NCI-H774 (cell line): ENCODE data around the gene CACNG5.

Experiments used
- DNase-seq: peaks from one replicate; lab custom pipeline; 2025; lab: John Stamatoyannopoulos, UW

Gene CACNG5

DNA sequence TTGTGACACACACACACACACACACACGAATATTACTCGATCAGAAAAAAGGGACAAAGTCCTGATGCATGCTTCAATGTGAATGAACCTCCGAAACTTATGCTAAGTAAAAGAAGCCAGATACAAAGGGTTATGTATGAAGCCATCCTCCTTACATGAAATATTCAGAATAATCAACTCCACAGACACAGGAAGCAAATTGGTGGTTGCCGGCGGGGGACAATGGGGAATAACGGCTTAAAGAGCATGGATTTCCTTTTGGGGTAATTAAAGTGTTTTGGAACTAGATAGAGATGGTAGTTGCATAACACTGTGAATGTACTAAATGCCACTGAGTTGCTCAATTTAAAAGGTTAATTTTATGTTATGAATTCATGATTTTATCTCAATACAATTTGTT lies 8.1 kb upstream of the CACNG5 start:
- no peak for DNase-seq

DNA sequence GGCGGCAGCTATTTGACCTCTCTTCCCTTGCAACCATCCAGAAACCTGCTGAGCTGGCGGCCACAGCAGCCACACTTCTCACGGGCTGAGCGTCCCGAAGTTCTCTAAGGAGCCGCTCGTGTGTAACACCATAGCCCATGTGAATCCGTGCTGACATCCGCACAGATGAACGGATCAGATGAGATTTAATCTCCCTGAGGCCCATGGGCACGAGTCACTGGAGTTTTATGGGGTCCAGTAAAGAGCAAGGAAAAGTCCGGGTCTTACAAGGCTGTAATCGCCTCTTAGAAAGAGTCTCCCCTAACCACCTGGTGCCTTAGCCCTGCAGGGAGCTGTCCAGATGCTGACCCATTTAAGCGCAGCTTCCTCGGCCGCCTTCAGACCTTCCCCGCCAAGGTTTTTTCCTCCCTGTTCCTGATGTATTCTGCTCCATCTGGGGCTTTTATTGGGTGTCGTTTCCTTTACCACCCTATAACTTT lies 5.5 kb upstream of the CACNG5 start:
- DNase-seq = no peak

- DNase-seq = no peak
Measured at GRCh38 chr17:66829883-66830282, 5.0 kb upstream of the CACNG5 start.

- DNase-seq = no peak
Measured at GRCh38 chr17:66830451-66830850, 4.5 kb upstream of the CACNG5 start.

DNA sequence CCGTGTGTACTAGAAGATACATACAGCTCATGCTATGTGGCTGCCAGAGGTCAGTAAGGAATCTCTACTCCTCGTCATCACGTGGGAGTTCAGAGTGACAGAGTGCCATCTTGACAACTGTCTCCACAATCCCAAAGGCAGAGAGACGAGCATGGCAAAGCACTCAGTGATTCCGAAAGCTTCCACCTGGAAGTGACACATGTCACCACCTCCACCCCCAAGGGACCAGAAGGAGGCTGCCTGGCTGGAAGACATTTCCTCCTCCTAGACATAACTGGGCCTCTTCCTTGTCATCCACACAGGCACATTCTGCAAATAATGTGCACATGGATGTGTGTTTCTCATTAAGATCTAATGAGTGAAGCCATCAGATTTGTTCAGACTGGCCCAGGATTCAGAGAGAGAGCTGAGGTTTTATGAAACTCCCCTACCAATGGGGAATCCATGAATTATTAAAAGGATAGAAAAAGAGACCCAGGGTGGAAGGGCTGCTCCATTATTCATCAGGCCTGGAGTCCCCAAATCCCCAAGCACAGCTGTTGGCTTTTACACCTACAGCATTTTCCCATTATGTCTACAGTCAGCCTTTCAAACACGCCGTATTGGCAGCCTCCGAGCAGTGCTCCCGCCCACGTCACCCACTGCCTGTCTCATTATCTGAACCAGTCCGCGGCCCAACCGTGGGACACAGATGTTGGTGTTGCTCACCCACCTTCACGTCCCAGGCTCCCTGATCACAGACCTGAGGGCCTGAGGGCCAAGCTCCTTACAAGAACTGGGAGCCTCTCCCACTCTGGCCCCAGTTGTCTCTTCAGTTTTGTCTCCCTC lies 3.3 kb upstream of the CACNG5 start:
- DNase-seq = no peak

DNA sequence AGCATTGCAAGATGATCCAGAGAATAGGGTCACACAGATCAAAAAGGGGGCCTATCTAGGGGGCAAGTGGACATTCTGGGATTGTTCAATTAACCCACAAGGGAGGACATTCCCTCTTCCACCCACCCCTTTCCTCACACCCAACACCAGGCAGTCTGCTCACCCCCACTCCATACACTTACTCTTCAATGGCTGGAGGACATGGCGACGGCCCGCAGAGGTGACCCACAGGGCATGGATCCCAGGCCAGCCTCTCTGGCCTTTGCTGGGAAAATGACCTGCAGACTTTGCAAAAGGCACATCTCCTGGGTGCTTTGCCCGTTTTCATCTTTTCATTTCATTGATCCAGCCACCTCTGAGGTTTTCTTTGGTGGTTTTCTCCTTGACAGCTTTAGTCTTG lies 1.7 kb upstream of the CACNG5 start:
- no peak for DNase-seq

DNA sequence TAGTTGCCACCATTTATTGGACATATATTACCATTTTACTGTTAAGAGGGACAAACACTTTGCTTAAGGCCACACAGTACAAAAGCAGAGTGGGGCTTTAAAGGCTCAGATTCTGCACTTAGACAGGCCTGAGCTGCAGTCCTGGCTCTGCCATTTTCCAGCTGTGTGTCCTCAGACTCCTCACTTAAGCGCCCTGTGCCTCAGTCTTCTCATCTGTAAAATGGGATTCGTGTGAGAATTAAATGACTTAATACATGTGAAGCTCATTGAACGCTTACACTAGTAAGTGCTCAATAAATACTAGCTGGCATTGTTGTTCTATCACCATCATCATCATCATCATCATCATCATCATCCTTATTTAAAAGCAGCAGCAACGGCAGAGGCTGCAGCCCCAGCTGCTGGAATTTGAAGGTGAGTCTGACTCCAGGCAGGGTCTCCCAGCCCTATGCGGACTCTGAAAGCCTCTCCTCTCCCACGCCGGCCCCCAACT lies 445 bp upstream of the CACNG5 start:
- DNase-seq = no peak

DNA sequence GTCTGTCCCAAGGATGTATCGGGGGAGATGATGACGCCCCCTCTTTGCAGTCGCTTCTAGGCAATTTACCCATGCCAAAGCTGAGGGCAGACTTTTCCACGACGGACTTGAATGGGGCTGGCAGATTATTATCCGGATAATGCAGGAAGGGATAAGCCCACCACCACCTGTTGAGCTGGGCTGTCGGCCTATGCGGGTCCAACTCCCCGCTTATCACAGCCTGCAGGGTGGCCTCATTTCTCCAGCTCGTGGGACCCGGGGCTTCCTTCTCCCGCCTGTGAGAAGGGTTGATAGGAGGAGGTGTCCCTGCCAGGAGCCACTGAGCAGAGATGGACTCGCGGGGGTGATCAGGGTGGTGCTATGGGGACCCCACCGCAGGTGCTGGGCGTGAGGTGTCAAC lies 559 bp downstream of the CACNG5 start:
- DNase-seq = no peak

DNA sequence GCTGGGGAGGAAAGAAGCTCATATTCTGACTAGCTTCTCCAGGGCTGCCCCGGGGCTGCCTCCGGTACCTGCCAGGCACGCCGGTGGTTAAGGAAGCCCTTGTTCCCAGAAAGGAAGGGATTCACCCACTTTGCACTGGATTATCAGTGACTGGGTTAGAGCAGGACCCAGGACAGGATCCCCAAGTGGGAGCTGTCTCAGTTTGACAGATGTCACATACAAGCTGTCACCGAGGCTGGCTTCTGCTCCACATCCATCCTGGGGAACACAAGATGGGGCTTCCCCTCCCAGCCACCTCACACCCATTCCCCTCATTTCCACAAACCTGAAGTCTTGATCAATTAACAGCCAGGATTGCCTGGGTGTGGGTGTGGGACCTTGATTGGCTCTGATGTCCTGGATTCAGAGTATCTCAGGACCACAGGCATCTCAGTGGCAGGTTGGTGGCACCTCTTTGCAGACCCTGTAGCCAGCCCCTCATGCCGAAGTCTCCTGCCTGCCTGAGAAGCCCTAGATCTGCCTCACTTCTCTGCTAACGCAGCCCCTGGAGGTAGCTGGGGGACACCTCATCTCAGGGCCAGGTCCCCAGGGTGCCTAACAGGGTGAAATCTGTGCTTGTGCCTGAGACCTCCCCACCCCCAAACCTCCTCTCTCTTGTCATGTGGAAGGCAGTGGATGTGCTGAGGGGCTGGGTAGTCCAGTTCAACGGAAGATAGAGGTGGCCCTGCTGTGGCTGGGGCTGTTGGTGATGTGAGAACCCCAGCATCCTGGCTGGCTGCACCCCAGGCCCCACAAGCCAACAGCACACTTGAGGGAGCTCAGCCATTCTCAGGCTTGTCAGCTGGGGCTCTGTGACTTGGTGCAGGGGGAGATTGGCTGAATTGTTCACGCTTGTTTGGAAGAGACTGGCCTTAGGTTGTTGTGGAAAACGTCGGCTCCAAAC lies 1.4 kb downstream of the CACNG5 start:
- no peak for DNase-seq

DNA sequence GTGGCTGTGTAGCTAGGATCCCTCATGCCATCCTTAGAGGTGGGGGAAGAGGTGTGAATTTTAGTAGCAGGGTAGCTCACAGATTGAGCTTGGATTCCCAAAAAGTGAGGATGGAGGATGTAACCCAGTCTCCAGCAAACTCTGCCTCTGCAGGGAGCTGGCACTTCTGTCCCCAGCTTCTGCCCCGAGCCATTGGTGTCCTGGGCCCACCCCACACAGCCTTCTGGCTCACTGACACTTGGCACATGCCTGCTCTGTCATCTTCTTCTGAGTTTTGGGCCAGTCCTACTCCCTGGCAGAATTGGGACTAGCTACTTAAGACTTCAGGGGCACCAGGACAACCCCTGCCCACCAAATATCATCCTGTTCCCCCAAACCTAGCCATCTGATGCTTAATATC lies 2.3 kb downstream of the CACNG5 start:
- no peak for DNase-seq

- no peak for DNase-seq
Measured at GRCh38 chr17:66837885-66838665, 3.2 kb downstream of the CACNG5 start.

GRCh38 chr17:66839616-66840015 lies 4.7 kb downstream of the CACNG5 start:
- no peak for DNase-seq

DNA sequence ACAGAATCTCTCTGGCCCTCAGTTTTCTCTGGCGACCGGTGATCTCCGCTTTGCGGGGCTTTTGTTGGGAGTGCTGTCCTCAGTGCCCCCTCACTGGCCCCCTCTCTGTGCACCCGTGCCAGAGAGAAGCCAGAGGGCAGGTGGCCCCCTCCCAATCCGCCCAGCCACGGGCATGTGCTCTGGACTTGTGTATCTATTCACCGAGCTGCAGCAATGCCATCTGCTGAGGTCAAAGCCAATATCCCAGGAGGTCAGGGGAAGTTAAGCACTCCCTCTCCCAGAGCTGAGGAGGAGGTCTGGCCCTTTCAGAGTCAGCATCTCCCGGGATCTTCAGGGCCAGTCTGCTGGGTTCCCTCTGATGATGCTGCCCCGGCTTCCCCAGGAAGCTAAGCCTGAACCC lies 5.1 kb downstream of the CACNG5 start:
- no peak for DNase-seq

DNA sequence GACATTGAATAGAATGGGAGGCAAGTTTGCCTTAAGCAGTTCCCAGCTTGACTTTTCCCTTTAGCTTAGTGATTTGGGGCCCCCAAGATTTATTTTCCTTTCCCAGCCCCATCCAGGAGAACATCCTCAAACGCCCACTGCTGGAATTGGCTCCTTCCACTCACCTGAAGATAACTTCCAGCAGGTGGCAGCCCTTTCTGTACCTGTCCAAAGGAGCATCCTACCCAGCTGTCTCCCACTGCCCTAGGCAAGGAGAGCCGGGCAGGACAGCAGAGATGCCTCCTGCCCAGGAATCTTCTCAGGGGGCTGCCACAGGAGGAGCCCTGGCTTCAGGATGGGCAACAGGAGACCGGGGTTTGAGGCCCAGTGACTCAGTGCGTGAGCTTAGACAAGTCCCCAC lies 6.4 kb downstream of the CACNG5 start:
- no peak for DNase-seq

DNA sequence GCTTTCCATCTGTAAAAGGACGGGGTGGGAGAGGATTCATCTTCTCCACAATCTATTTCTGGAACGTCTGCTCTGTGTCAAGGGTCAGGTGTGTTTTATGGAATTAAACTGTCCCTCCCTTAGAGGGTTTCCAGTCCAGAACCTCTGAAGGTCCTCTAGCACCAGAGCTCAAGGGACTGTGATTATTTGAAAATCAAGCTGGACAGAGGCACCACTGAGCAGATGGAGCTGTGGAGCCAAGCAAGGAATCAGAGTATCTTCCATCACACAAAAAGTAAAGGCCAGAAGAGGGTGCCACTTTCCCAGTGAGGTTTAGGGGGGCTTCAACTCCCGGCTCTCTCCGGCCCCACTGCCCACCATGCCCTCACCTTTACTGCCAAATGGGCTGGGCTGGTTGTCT lies 6.8 kb downstream of the CACNG5 start:
- no peak for DNase-seq

GRCh38 chr17:66842505-66842904 lies 7.6 kb downstream of the CACNG5 start:
- DNase-seq = no peak

DNA sequence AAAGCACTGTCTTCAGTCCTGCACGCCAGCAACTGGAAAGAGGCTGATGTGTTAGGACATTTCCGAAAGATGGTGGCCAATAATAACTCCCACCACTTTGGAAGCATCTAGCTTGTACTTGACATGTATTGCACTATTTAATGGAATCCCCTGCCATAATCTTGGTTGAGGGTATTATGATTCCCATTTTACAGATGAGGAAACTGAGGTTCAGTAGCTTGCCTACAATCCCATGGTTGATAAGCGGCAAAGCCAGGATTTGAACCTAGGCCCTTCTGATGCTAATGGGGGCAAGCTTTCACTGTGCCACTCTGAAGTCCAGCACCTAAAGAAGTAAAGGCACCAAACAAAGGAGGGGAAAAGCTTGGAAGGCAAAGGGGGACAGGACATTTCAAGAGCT lies 8.0 kb downstream of the CACNG5 start:
- no peak for DNase-seq

GRCh38 chr17:66843627-66844026 lies 8.7 kb downstream of the CACNG5 start:
- no peak for DNase-seq

GRCh38 chr17:66847704-66848103 lies 12.8 kb downstream of the CACNG5 start:
- no peak for DNase-seq

GRCh38 chr17:66848496-66848895 lies 13.6 kb downstream of the CACNG5 start:
- DNase-seq = no peak

GRCh38 chr17:66849032-66849655 lies 14.2 kb downstream of the CACNG5 start:
- DNase-seq = no peak
